DND-41 (cell line): ENCODE results near the gene MYT1.

Source experiments
- ATAC-seq: fragments of 200-7000 bp; cut with Tn5 transposase; 3 replicates; pipeline ENCODE4 v1.9.1; 2021; ENCODE audit warnings: low read depth; ENCODE audit not compliant: insufficient read depth
- DNase-seq: peaks from one replicate; pipeline ENCODE4 v3.0.0-alpha.2; 2020
- H2AFZ ChIP-seq: 2 replicates; pipeline ENCODE4 v1.6.0; 2012; ENCODE audit warnings: low read depth, low read length
- H3K27ac ChIP-seq: 2 replicates; pipeline ENCODE4 v1.5.1; 2012; ENCODE audit warnings: low read length, inconsistent platforms
- H3K27me3 ChIP-seq: fragments of 200-600 bp; sonication (generic); 2 replicates; pipeline ENCODE4 v1.6.0; 2012; ENCODE audit warnings: low read length, mild to moderate bottlenecking, inconsistent platforms; ENCODE audit not compliant: insufficient read depth, poor library complexity
- H3K36me3 ChIP-seq: 2 replicates; pipeline ENCODE4 v1.5.1; 2012; ENCODE audit warnings: low read length, inconsistent platforms; ENCODE audit not compliant: insufficient read depth
- H3K4me1 ChIP-seq: 2 replicates; pipeline ENCODE4 v1.5.1; 2012; ENCODE audit warnings: mild to moderate bottlenecking, low read length; ENCODE audit not compliant: insufficient read depth
- H3K4me2 ChIP-seq: 2 replicates; pipeline ENCODE4 v1.6.0; 2012; ENCODE audit warnings: mild to moderate bottlenecking, moderate library complexity, low read length, inconsistent platforms; ENCODE audit not compliant: insufficient read depth
- H3K4me3 ChIP-seq, 2 experiments: fragments of 200-600 bp in 1 of 2; shearing (Covaris generic) in 1 of 2; 2 replicates each; pipeline ENCODE4 v1.5.1; 2012 to 2016; ENCODE audit warnings: inconsistent platforms in 2 of 2, low read length in 2 of 2, mild to moderate bottlenecking in 2 of 2, low read depth in 1 of 2, moderate library complexity in 1 of 2
- H3K79me2 ChIP-seq: 2 replicates; pipeline ENCODE4 v1.6.0; 2012; ENCODE audit warnings: low read length, inconsistent platforms; ENCODE audit not compliant: insufficient read depth
- H3K9ac ChIP-seq: 2 replicates; pipeline ENCODE4 v1.6.0; 2012; ENCODE audit warnings: low read depth, mild to moderate bottlenecking, inconsistent platforms, low read length, moderate library complexity
- H3K9me3 ChIP-seq: 2 replicates; pipeline ENCODE4 v1.5.1; 2012; ENCODE audit warnings: low read length, moderate library complexity, mild to moderate bottlenecking, inconsistent platforms; ENCODE audit not compliant: insufficient read depth, severe bottlenecking
- H4K20me1 ChIP-seq: 2 replicates; pipeline ENCODE4 v1.6.0; 2012; ENCODE audit warnings: low read length; ENCODE audit not compliant: insufficient read depth
- EZH2 ChIP-seq: IDR thresholded peaks from 3 replicates; pipeline ENCODE4 v1.6.1; 2012; ENCODE audit warnings: borderline replicate concordance, low read depth, mild to moderate bottlenecking, moderate library complexity, low read length, inconsistent platforms; ENCODE audit not compliant: severe bottlenecking
- TF ChIP-seq, protein P1 (sequence below): IDR thresholded peaks from 2 replicates; pipeline ENCODE4 v1.5.1; 2012; ENCODE audit warnings: borderline replicate concordance, low read length, moderate library complexity, mild to moderate bottlenecking; ENCODE audit not compliant: poor library complexity, severe bottlenecking; ENCODE audit errors: extremely low read depth

MYT1 gene

DNA sequence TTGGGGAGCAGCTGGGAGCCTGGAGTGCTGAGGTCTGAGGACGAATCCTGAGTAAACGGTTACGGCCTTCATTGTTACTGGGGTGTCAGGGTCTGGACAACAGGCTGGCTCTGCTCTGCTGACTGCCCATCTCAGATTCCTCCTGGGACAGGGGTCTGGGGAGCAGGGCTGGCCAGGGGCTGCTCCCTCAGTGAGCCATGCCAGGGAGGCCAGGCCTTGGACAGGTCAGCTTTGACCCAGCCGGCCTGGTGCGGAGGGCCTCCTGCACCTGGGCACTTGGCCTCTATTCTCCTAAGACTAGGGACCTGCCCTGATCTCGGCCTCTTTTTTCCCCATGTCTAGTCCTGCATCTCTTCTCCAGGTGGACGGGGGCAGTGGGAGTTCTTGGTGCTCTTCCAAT is 44.9 kb downstream of the MYT1 start:
- Histone ChIP-seq H4K20me1 (peaks cover 16% of the 10 kb centered on the region), H3K27me3 (peaks cover 10% of the 10 kb centered on the region), H3K27ac (no peak overlapping the region), H3K4me1 (peaks cover 5% of the 10 kb centered on the region), H3K79me2 (no peaks in the 10 kb centered on the region), H3K4me3 (no peak overlapping the region), H3K9ac (no peak overlapping the region), H3K4me2 (no peak overlapping the region), H3K36me3 (no peaks in the 10 kb centered on the region), H2AFZ (no peak overlapping the region), H3K9me3 (no peaks in the 10 kb centered on the region)
- no peak for ATAC-seq
- TF ChIP-seq, protein P1, sequence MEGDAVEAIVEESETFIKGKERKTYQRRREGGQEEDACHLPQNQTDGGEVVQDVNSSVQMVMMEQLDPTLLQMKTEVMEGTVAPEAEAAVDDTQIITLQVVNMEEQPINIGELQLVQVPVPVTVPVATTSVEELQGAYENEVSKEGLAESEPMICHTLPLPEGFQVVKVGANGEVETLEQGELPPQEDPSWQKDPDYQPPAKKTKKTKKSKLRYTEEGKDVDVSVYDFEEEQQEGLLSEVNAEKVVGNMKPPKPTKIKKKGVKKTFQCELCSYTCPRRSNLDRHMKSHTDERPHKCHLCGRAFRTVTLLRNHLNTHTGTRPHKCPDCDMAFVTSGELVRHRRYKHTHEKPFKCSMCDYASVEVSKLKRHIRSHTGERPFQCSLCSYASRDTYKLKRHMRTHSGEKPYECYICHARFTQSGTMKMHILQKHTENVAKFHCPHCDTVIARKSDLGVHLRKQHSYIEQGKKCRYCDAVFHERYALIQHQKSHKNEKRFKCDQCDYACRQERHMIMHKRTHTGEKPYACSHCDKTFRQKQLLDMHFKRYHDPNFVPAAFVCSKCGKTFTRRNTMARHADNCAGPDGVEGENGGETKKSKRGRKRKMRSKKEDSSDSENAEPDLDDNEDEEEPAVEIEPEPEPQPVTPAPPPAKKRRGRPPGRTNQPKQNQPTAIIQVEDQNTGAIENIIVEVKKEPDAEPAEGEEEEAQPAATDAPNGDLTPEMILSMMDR = no peak
- no peak for TF ChIP-seq EZH2
- DNase-seq = no peak

DNA sequence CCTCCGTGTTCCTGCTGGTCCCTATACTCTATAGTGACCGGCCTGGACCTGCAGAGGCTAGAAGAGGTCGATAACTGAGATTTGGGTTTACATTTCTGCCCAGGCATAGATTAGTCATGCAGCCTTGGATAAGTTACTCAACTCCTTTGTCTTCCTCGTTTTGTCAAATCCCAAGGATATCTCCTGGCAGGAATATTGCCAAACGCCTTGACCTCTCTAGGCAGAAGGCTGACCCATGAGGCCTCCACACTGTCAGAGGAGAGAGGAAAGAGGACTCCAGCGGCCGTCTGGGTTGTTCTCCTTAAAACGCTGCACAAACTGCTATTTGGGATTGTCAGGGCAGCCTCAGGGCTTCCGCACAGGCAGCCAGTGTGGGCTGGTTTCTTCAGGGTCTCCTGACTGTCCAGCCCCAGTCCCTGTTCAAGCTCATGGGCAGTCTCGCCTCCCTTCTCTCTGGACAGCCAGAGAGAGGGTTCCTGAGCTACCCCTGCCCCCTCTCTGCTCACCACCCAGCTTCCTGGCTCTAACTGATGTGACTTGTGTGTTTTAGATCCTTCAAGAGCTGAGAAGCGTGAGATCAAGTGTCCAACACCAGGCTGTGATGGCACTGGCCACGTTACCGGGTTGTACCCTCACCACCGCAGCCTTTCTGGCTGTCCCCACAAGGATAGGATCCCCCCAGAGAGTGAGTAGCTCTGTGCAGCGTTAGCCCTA is 46.6 kb downstream of the MYT1 start:
- H3K27ac ChIP-seq = no peak overlapping the region
- no peaks in the 10 kb centered on the region for H3K79me2 ChIP-seq
- peaks cover 10% of the 10 kb centered on the region for H3K27me3 ChIP-seq
- DNase-seq = no peak
- H3K36me3 ChIP-seq = no peaks in the 10 kb centered on the region
- no peak overlapping the region for H3K4me2 ChIP-seq
- H3K4me3 ChIP-seq = no peak overlapping the region
- no peak for ATAC-seq
- peaks cover 23% of the 10 kb centered on the region for H4K20me1 ChIP-seq
- peaks cover 18% of the 10 kb centered on the region for H3K4me1 ChIP-seq
- no peaks in the 10 kb centered on the region for H3K9me3 ChIP-seq
- H3K9ac ChIP-seq = no peak overlapping the region
- TF ChIP-seq, protein P1 = no peak
- no peak for TF ChIP-seq EZH2
- H2AFZ ChIP-seq = no peak overlapping the region

DNA sequence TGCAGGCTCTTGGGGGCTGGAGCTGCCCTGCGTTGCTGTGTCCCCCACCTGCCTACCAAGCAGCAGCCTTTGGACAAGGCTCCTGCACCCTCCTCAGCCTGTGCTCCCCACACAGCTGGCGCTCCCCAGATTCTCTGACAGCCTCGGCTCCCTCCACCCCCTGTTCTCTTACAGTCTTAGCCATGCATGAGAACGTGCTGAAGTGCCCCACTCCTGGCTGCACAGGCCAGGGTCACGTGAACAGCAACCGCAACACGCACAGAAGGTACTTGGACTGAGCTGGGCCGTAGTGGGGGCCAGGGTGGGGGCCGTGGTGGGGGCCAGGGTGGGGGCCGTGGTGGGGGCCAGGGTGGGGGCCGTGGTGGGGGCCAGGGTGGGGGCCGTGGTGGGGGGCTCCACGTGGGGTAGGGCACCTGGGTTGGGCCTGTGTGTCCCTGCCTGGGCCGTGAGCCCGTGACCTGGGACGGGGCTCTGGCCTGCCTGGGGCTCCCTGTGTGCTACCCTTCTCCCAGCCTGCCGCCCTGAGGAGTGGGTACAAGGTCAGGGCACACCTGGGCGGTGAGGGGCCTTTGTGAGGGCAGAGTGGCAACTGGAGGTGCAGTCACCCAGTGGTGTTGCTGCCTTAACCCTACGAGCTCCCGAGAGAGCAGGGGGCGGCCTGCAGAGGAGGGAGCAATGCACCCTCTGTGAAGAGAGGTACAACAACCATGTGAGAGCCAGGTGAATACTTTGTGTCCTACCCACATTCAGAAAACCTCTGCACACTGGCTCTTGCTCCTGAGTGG is 47.8 kb downstream of the MYT1 start:
- Histone ChIP-seq H3K27me3 (peaks cover 10% of the 10 kb centered on the region), H3K4me1 (peaks cover 18% of the 10 kb centered on the region), H3K9me3 (no peaks in the 10 kb centered on the region), H3K79me2 (no peaks in the 10 kb centered on the region), H3K27ac (no peak overlapping the region), H3K9ac (no peak overlapping the region), H4K20me1 (peaks cover 23% of the 10 kb centered on the region), H2AFZ (no peak overlapping the region), H3K4me3 (no peak overlapping the region), H3K36me3 (no peaks in the 10 kb centered on the region), H3K4me2 (no peak overlapping the region)
- no peak for ATAC-seq
- DNase-seq = no peak
- TF ChIP-seq, protein P1 = no peak
- no peak for TF ChIP-seq EZH2
